GM10248 (cell line): ENCODE results near the gene KCNIP4.

ENCODE experiments used
- CTCF ChIA-PET: fragments of 300-600 bp; sonication (Branson Sonifier 250); formaldehyde crosslinking; extraction: SDS; loops from one replicate; lab custom pipeline; 2021; ENCODE audit warnings: antibody characterized with exemption; lab: Yijun Ruan, JAX
- POLR2A ChIA-PET: fragments of 350-650 bp; sonication (Branson Sonifier 250); formaldehyde crosslinking; extraction: SDS; loops from one replicate; lab custom pipeline; 2020; ENCODE audit warnings: antibody characterized with exemption; lab: Yijun Ruan, JAX
- DNase-seq: peaks from one replicate; pipeline ENCODE4 v3.0.0; 2012; ENCODE audit errors: extremely low spot score
- CTCF ChIP-seq: IDR thresholded peaks from 2 replicates; pipeline ENCODE4 v1.5.1; 2012; ENCODE audit warnings: mild to moderate bottlenecking, low read depth; ENCODE audit errors: extremely low read depth, missing control alignments, control extremely low read depth

Gene KCNIP4

GRCh38 chr4:21652508-21653231, 295.9 kb downstream of the KCNIP4 start:
- POLR2A ChIA-PET = no interaction called here

GRCh38 chr4:21649391-21650090, 299.0 kb downstream of the KCNIP4 start:
- DNase-seq = no peak
- ChIA-PET CTCF (no interaction called here), POLR2A (no interaction called here)
- TF ChIP-seq CTCF = no peak

More at GRCh38 chr4:21652508-21653231, 295.9 kb downstream of the KCNIP4 start:
- CTCF ChIA-PET = no interaction called here
- no peak for TF ChIP-seq CTCF
- DNase-seq = no peak

- DNase-seq = no peak
- POLR2A ChIA-PET = no interaction called here
- TF ChIP-seq CTCF = no peak
- CTCF ChIA-PET = no interaction called here
Observed at GRCh38 chr4:21645776-21646175, 302.8 kb downstream of the KCNIP4 start.

GRCh38 chr4:21641696-21642095, 306.9 kb downstream of the KCNIP4 start:
- POLR2A ChIA-PET = no interaction called here
- CTCF ChIA-PET = no interaction called here
- no peak for TF ChIP-seq CTCF
- no peak for DNase-seq

GRCh38 chr4:21638171-21638725, 310.3 kb downstream of the KCNIP4 start:
- POLR2A ChIA-PET = no interaction called here

More at GRCh38 chr4:21638171-21638725, 310.3 kb downstream of the KCNIP4 start:
- no peak for TF ChIP-seq CTCF
- CTCF ChIA-PET = no interaction called here
- no peak for DNase-seq
